Psoas muscle (tissue), 8 donors: ENCODE results near the gene IPO8. TPM values are rescaled to one million over a fixed set of nuclear protein-coding genes. Genes with fewer than 3 reads are reported as not detected.
"Not testable (repeated sequence)": the region's sequence is repeated elsewhere in the genome, so short reads cannot be mapped to it uniquely, and the experiment has no call there.

ENCODE experiments used
- ATAC-seq, 4 donors: fragments of 200-7000 bp; cut with Tn5 transposase; one replicate each; pipeline ENCODE4 v1.9.1; 2020; ENCODE audit warnings: moderate library complexity in 3 of 4, mild to moderate bottlenecking in 2 of 4
- DNase-seq, 2 donors: peaks; one replicate each; pipeline ENCODE4 v3.0.0-alpha.2; 2020
- H3K27ac ChIP-seq: fragments of 200-600 bp; one replicate; pipeline ENCODE4 v1.8.0; 2022
- H3K27me3 ChIP-seq, 3 donors: fragments of 200-600 bp in 1 of 3; one replicate each; pipeline versions ENCODE4 v1.6.1 to v1.8.0; 2013 to 2022; ENCODE audit warnings: low read length in 2 of 3, mild to moderate bottlenecking in 2 of 3, moderate library complexity in 1 of 3; ENCODE audit not compliant: insufficient read depth in 3 of 3
- H3K36me3 ChIP-seq, 2 donors: fragments of 200-600 bp in 1 of 2; one replicate each; pipeline versions ENCODE4 v1.6.1 to v1.8.0; 2013 to 2022; ENCODE audit warnings: low read depth in 1 of 2, mild to moderate bottlenecking in 1 of 2, moderate library complexity in 1 of 2; ENCODE audit not compliant: insufficient read depth in 1 of 2
- H3K4me1 ChIP-seq: fragments of 200-600 bp; one replicate; pipeline ENCODE4 v1.8.0; 2022
- H3K4me3 ChIP-seq: fragments of 200-600 bp; one replicate; pipeline ENCODE4 v1.8.0; 2022; ENCODE audit warnings: mild to moderate bottlenecking
- H3K9me3 ChIP-seq: fragments of 200-600 bp; one replicate; pipeline ENCODE4 v1.8.0; 2022
- CTCF ChIP-seq: fragments of 200-600 bp; IDR thresholded peaks from one replicate; pipeline ENCODE4 v1.8.0; 2022; ENCODE audit warnings: antibody characterized with exemption
- WGBS, 3 donors: extraction: QIAGEN DNeasy Blood & Tissue Kit; methylation state at CpG; one replicate each; pipeline versions ENCODE4 v1.1.6 to v1.1.7; 2013; 5-methylcytosine and 5-hydroxymethylcytosine counted together
- intact Hi-C, 2 donors: fragments of 100-400 bp; cut with DNase I; formaldehyde crosslinking; loops; one replicate each; pipeline versions ENCODE4 v1.11.0 to v1.14.2; 2022
- polyA plus RNA-seq, 3 donors: library from polyadenylated mRNA; stranded (reverse); fragments of 200-250 nt; gene quantifications; one replicate each; pipeline ENCODE4 v1.2.3, GENCODE V29; 2013
- total RNA-seq, 4 donors: library from RNA; stranded (reverse); fragmentation: NEBNext Ultra II Directional in 2 of 4; extraction: Animal tissue kit (Norgen Biotek cat#: 25700) in 2 of 4; gene quantifications; one replicate each; pipeline versions ENCODE4 v1.2.1 to v1.2.4, GENCODE V29; 2021 to 2023
- donor health status: healthy with polysubstance abuse.
- donor health status: DM: no; HTN: no; CAD: no; lungs with moderate emphysema.
- donor health status: Bipolar disorder and iron deficiency.
- donor health status: healthy.
- donor health status: DM: yes; HTN: yes; CAD: no.
- donor health status: DM: no; HTN: no; CAD: no.
- donor health status: DM: no; HTN: no; CAD: no.
- donor health status: DM: yes; HTN: yes; CAD: no.

IPO8 gene
- total and polyA plus RNA-seq, 7 donors: 9.8 to 37.2 (median 22.8) TPM

- Histone ChIP-seq H3K9me3 (peaks cover 6% of the 10 kb centered on the region), H3K27me3 (no peaks in the 10 kb centered on the region), H3K4me3 (no peak overlapping the region), H3K4me1 (no peaks in the 10 kb centered on the region), H3K27ac (no peak overlapping the region), H3K36me3 (no peaks in the 10 kb centered on the region)
- ATAC-seq (no peak), DNase-seq (no peak)
- TF ChIP-seq CTCF: no peak
- intact Hi-C loops: no loop called here
- 28 to 47% (median 40%) methylated on average over 2 of the region's 2 CpGs for WGBS, 3 donors
Measured at GRCh38 chr12:30613119-30613830, 82.4 kb downstream of the IPO8 start.

- H3K36me3 ChIP-seq: no peaks in the 10 kb centered on the region
- TF ChIP-seq CTCF: no peak
- H3K9me3 ChIP-seq: peaks cover 6% of the 10 kb centered on the region
- H3K27ac ChIP-seq: no peak overlapping the region
- DNase-seq: no peak
- WGBS, 3 donors: 87 to 92% (median 88%) methylated on average over 1 of the region's 1 CpG
- no peaks in the 10 kb centered on the region for H3K27me3 ChIP-seq
- intact Hi-C loops: no loop called here
- no peak overlapping the region for H3K4me3 ChIP-seq
- H3K4me1 ChIP-seq: no peaks in the 10 kb centered on the region
- ATAC-seq: no peak
Measured at GRCh38 chr12:30610718-30611117, 85.0 kb downstream of the IPO8 start.

GRCh38 chr12:30609819-30610218 lies 85.8 kb downstream of the IPO8 start:
- H3K27me3 ChIP-seq, DNase-seq, ATAC-seq, H3K4me3 ChIP-seq, H3K36me3 ChIP-seq, H3K27ac ChIP-seq, H3K4me1 ChIP-seq, H3K9me3 ChIP-seq: not testable (repeated sequence)
- intact Hi-C loops: loop anchor here in 1 of 2 donors (5.0 kb wide), 1 partner anchor 1073 kb away; no protein-coding TSS in a partner anchor

GRCh38 chr12:30604302-30604701 lies 91.4 kb downstream of the IPO8 start:
- 76 to 82% (median 80%) methylated on average over 6 of the region's 6 CpGs for WGBS, 3 donors
- intact Hi-C loops, DNase-seq: not testable (repeated sequence)

DNA sequence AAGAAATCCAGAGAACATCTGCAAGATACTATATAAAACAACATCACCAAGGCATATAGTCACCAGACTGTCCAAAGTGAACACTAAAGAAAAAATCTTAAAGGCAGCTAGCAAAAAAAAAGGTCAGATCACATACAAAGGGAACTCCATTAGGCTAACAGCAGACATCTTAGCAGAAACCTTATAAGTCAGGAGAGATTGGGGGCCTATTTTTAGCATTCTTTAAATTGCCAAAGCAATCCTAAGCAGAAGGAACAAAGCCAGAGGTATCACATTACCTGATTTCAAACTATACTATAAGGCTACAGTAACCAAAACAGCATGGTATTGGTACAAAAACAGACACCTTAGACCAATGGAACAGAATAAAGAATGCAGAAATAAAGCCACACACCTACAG lies 92.5 kb downstream of the IPO8 start:
- Histone ChIP-seq H3K27me3 (no peaks in the 10 kb centered on the region), H3K4me1 (no peaks in the 10 kb centered on the region), H3K36me3 (no peaks in the 10 kb centered on the region), H3K9me3 (peaks cover 15% of the 10 kb centered on the region), H3K27ac (no peak overlapping the region), H3K4me3 (no peak overlapping the region)
- no peak for DNase-seq
- intact Hi-C loops: no loop called here
- no peak for ATAC-seq
- no peak for TF ChIP-seq CTCF

More at GRCh38 chr12:30604302-30604701, 91.4 kb downstream of the IPO8 start:
- not testable (repeated sequence) for H3K27ac ChIP-seq, H3K4me1 ChIP-seq, H3K4me3 ChIP-seq, H3K36me3 ChIP-seq, ATAC-seq, H3K27me3 ChIP-seq
- peaks cover 17% of the 10 kb centered on the region for H3K9me3 ChIP-seq

- intact Hi-C loops: no loop called here
- Histone ChIP-seq H3K4me3 (no peak overlapping the region), H3K9me3 (peaks cover 15% of the 10 kb centered on the region), H3K27ac (no peak overlapping the region), H3K4me1 (no peaks in the 10 kb centered on the region), H3K36me3 (no peaks in the 10 kb centered on the region), H3K27me3 (no peaks in the 10 kb centered on the region)
- DNase-seq (no peak), ATAC-seq (no peak)
- WGBS, 3 donors: 95 to 100% (median 96%) methylated on average over 3 of the region's 3 CpGs
- TF ChIP-seq CTCF: no peak
Measured at GRCh38 chr12:30602678-30603077, 93.0 kb downstream of the IPO8 start.
